ENCODE measurements around the gene DCLRE1B.

The DCLRE1B gene

DNA sequence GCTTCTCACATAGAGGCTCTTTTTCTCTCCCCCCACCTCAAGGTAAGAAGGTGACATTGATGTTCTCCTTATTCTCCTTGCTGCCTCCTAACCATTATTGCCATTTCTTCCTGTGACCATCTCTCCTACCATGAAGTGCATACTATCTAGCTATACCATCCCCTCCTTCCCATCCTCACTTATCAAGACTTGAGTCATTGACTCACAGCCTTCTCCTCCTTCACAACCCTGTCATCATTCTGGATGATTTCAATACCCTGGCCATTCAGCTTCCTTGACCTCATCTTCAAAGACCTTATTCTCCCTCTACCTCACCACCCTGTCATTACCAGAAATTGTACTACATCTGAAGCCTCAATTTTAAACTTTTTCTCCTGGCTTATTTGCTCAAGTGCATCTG lies 13.1 kb downstream of the DCLRE1B start:
- in situ Hi-C loops (cut with MboI; ENCODE audit: low sequenced_read_pairs), result no loop called here

DNA sequence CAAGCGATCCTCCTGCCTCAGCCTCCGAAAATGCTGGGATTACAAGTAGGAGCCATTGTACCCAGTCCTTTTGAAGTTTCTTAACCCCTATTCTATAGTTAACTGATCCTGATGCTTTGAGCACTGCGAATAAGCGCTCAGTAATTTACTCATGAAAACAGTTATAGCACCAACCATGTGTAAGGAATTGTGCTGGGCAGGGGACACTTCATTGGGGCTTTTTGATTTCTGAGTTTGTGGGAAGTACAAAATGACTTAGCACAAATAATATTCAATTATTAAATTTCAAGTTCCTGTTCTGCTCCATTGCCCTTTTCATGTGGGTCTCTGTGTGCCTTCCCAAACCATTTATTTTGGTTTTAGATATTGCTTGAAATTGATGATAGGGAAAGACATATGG lies 17.8 kb downstream of the DCLRE1B start:
- in situ Hi-C loops (cut with MboI; ENCODE audit: low sequenced_read_pairs), result no loop called here

DNA sequence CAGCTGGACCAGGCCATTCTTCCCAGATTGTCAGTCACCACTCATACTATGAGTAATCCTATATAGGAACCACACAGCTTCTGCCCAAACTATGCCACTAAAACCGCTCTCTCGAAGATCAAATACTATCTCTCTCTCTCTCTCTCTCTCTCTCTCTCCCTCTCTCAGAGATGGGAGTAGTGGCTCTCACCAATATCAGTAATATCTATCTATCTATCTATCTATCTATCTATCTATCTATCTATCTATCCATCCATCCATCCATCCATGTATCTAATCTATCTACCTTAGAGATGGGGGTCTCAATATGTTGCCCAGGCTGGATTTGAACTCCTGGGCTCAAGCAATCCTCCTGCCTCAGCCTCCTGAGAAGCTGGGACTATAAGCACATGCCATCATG lies 19.3 kb downstream of the DCLRE1B start:
- in situ Hi-C loops (cut with MboI; ENCODE audit: low sequenced_read_pairs), result no loop called here

DNA sequence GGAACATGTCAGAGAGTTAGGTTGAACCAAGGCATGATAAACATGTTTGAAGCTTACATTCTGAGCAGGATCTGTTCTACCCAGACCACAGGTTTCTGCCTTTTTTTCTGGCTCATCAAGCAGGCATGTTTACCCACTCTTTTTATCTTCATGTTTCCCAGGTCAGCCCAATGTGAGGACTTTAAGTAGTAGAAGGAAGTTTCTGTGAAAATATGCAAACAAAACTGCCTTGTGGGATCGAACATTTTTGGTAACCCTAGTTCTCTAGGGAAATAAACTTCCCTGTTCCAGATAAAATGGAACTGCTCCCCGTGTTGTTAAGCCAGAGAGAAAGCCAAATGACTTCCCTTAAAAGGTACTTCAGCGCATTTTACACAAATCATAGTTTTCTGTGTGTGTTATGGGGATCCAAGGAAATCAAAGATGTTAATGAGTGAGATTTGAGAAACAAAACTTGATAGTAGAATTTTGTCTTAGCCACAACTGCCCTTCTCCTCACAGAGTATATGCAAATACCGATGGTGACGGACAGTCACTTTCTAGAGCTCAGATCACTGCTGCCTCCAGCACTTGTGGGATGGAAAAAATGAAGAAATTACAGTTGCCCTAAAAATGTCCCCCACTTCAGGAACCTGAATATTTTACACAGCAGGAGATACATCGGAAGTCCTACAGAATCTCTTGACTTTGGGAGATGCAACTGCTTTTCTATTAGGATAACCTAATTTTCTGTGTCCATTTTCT lies 23.2 kb downstream of the DCLRE1B start:
- in situ Hi-C loops (cut with MboI; ENCODE audit: low sequenced_read_pairs), result no loop called here

DNA sequence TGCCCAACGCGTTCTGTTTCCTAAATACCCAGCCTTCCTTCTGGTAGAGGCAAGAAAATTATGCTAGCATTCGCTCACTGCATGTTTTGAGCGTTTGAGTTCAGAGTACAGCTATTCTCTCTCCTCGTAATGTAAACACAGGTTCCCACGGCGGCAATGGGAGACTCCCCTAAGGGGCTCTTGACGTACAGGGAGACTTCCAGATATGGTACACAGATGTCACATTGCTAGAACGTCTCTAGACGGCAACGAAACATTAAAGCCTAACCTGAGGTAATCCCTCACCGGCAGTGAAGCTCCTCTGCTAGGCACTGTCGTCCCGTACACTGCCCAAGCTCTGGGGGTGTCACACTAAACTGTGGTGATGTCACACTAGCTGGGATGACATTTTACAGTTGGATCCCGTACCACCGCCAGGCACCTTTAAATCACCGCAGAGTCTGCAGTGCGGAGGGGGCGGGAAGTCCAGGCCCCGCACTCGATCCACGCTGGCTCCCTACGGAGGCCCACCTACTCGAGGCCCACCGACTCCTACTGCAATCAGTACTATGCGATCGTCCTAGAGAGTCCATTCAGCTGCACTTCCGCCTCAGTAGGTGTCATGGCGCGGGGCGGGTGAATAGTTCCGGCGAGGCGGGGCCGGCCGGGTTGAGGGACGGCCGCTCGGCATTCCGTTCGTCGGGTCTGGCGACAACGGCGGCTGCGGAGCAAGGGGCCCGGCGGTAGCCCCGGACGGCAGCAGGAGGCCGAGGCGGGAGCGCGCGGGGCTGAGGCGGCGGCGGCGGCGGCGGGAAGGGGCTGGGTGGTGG lies 24.0 kb downstream of the DCLRE1B start, which contains the start of gene HIPK1:
TSS of gene HIPK1 (plus strand) at position 384 of the 809 bp plus-strand sequence.
- in situ Hi-C loops (cut with MboI; ENCODE audit: low sequenced_read_pairs), result no loop called here

DNA sequence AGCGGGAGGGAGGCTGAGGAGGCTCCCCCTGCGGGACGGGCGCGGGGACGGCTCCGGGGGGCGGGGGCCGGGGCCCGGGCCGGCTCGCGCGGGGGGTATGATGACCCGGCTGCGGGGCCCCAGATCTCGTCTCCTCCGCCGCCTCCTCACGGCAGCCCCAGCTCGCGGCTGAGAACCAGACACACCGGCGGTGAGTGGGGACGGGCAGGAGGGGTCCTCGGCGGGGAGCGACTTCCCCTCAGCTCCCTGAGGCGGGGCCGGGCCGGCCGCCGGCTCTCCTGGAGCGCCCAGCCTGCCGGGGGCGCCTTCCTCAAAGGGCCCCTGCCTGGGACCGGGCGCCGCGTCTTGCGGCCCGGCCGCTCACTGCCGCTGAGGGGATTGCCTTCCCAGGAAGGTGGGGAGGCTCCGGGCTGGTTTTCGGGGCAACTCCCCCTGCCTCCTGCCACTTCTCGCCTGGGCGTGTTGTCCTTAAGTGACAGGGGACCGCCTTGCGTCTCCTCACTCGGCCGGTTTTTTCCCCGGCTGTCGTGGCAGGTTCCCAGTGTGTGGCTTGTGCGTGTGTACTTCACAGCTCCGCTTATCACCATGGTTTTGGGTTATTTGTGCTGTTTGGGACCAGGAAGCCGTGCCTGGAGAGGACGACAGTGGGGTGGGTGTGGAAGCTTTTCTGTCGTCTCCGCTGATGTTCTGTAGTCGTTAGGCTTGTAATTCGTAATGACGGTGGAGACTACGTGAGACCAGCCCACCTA lies 24.8 kb downstream of the DCLRE1B start:
- in situ Hi-C loops (cut with MboI; ENCODE audit: low sequenced_read_pairs), result no loop called here

DNA sequence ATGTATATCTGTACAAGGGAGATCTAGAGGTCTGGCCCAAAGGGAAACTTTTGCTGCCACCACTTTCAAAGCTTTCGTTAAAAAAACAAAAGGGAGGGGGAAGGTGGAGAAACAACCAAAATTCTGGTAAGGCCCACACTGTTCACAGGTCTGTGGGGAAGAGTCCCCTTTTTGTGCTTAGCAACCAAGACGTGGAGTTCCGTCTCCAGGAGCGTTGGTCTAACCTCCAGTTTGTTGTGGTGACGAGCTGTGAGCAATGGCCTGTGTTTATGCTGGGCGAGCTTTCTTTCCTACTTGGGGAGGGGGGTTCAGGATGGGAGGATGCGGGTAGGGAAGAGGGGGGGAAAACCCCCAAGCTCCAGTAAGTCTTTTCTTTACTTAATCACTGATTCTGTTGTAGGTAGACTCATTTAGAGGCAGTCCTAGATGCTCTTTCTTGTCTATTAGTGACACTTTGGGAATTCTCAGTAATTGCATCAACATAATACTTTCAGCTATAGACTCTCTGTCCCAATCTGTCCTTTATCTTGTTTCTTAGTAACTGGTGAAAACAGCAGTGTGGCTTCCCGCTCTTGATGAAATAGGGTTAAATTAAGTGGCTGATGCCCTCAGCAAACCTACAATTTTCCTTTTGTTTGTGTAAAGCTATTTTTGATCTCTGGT lies 25.5 kb downstream of the DCLRE1B start:
- in situ Hi-C loops (cut with MboI; ENCODE audit: low sequenced_read_pairs), result no loop called here

DNA sequence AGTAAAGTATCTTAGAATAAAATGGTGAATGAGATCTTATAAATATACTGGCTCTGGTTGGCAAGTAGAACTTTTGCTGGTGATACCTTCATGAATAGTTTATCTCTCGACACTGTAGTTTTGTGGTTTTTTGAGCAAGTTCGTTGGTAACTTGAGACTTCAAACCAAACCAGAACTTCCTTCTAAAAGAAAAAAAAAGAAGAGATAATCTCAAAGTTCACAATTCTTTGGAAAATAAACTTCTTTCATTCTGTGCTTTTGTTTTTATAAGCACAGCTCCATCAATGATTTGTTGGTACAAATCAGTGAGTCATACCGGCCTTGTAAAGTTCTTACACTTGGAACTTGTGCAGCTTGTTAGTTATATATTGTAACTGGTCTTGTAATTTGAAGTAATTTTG lies 26.3 kb downstream of the DCLRE1B start:
- in situ Hi-C loops (cut with MboI; ENCODE audit: low sequenced_read_pairs), result no loop called here

DNA sequence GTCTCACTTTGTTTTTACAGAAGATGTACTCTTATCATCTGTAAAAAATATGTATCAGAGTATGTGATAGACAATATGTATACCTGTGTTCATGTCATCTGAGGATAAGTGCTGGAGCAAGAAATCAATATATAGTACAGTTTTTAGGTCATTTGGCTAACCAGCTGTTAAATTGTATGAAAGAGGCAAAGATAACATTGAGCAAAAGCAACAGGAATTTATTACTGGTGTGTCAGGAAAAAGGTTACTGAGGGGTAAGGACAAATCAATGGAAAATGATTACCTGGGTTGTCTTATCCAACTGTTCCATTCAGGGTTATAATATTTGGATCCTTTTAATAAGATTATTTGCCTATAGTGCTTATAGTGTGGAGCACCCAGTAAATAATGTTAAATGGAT lies 28.9 kb downstream of the DCLRE1B start:
- in situ Hi-C loops (cut with MboI; ENCODE audit: low sequenced_read_pairs), result no loop called here

DNA sequence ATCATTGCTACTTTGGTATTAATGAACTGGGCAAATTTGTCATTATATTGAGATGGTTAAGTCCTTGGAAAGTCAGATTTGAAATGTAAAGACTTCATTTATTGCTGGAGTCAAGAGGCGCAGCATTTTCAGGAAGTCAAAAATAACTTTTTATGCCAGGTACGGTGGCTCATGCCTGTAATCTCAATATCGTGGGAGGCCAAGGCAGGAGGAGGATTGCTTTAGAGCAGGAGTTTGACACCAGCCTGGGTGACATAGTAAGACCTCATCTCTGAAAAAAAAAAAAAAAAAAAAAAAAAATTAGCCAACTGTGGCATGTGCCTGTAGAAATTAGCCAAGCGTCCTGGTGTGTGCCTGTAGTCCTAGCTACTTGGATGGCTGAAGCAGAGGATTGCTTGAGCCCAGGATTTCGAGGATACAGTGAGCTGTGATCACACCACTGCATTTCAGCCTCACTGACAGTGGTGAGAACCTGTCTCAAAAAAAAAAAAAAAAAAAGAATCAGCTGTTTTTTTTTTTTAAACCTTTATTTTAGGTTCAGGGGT lies 29.5 kb downstream of the DCLRE1B start:
- in situ Hi-C loops (cut with MboI; ENCODE audit: low sequenced_read_pairs), result no loop called here

DNA sequence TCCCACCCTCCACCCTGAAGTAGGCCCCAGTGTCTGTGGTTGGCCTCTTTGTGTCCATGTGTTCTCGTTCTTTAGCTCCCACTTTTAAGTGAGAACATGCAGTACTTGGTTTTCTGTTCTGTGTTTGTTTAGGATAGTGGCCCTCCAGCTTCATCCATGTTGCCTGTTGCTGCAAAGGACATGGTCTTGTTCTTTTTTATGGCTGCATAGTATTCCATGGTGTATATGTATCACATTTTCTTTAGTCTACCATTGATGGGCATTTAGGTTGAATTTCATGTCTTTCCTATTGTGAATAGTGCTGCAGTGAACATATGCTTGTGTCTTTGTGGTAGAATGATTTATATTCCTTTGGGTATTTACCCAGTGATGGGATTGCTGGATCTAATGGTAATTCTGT lies 30.1 kb downstream of the DCLRE1B start:
- in situ Hi-C loops (cut with MboI; ENCODE audit: low sequenced_read_pairs), result no loop called here

DNA sequence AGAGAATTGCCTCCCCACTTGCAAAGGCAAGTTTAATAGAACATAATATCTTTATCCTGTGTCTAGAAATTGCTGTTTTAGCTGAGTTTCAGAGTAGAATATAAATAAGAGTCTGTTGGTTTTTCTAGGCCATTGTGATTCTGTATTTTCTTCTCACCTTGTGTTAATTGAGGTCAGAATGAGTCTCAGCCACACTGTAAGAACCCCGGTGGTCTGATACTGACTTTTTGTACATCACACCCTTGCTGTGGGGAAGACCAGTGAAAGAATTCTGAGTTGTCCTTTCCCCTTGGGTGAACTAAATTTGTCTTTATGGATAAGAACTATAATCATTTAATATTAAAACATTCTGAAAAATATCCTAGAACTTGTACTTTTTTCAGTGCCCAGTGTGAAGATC lies 30.8 kb downstream of the DCLRE1B start:
- in situ Hi-C loops (cut with MboI; ENCODE audit: low sequenced_read_pairs), result no loop called here

DNA sequence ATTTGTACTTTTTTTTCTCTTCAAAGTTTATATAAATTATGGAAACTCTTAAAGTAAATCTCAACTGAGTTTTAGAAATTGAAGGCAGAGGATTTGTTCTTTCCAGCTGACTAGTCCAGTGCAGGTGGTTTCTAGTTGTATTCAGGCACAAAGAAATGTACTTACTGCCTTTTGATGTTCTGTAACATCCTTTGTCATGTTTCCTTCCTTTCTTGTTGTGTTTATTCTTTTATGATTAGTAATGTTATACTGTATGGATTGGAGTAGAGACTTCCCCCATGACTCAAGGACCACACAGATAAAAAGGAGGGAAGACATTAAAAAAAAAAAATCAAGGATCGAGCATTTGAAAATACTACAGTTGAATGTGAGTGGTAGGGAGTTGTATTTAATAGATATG lies 32.0 kb downstream of the DCLRE1B start:
- in situ Hi-C loops (cut with MboI; ENCODE audit: low sequenced_read_pairs), result no loop called here

DNA sequence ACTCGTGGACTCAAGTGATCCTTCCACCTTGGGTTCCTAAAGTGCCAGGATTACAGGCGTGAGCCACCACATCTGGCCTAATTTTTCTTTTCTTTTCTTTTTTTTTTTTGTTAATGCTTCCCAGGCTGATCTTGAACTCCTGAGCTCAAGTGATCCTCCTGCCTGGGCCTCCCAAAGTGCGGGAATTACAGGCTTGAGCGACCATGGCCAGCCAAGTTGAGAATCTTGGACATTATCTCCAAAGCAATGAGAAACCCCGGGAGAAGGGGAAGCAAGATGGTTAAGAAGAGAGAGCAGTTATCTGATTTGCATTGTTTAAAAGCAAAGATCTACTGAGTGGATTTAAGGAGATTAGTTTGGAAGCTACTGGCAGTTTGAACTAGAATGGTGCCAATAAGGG lies 33.1 kb downstream of the DCLRE1B start:
- in situ Hi-C loops (cut with MboI; ENCODE audit: low sequenced_read_pairs), result no loop called here

DNA sequence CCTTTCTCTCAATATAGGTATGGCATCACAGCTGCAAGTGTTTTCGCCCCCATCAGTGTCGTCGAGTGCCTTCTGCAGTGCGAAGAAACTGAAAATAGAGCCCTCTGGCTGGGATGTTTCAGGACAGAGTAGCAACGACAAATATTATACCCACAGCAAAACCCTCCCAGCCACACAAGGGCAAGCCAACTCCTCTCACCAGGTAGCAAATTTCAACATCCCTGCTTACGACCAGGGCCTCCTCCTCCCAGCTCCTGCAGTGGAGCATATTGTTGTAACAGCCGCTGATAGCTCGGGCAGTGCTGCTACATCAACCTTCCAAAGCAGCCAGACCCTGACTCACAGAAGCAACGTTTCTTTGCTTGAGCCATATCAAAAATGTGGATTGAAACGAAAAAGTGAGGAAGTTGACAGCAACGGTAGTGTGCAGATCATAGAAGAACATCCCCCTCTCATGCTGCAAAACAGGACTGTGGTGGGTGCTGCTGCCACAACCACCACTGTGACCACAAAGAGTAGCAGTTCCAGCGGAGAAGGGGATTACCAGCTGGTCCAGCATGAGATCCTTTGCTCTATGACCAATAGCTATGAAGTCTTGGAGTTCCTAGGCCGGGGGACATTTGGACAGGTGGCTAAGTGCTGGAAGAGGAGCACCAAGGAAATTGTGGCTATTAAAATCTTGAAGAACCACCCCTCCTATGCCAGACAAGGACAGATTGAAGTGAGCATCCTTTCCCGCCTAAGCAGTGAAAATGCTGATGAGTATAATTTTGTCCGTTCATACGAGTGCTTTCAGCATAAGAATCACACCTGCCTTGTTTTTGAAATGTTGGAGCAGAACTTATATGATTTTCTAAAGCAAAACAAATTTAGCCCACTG lies 35.5 kb downstream of the DCLRE1B start:
- in situ Hi-C loops (cut with MboI; ENCODE audit: low sequenced_read_pairs), result no loop called here

DNA sequence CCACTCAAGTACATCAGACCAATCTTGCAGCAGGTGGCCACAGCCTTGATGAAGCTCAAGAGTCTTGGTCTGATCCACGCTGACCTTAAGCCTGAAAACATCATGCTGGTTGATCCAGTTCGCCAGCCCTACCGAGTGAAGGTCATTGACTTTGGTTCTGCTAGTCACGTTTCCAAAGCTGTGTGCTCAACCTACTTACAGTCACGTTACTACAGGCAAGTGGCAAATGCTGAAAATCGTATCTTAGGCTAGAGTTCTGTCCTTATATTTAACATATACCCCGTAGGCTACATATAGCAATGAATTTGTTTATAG lies 36.1 kb downstream of the DCLRE1B start:
- in situ Hi-C loops (cut with MboI; ENCODE audit: low sequenced_read_pairs), result no loop called here

DNA sequence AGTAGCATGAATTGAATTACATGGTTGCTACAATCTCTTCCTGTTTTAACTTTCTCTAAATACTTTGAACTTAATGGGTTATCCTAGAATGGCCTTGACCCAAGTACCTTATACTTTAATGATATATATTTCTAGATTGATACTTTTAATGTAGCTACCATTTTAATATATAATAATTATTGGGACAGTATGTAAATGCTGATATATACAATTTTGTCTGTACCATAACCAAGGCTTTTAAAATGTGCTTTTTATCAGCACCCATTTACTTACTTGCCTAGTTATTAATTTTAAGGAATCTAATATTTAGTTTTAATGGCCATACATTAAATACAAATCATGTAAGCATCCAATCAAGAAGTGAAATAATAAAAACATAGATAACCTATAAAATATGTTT lies 37.4 kb downstream of the DCLRE1B start:
- in situ Hi-C loops (cut with MboI; ENCODE audit: low sequenced_read_pairs), result no loop called here

DNA sequence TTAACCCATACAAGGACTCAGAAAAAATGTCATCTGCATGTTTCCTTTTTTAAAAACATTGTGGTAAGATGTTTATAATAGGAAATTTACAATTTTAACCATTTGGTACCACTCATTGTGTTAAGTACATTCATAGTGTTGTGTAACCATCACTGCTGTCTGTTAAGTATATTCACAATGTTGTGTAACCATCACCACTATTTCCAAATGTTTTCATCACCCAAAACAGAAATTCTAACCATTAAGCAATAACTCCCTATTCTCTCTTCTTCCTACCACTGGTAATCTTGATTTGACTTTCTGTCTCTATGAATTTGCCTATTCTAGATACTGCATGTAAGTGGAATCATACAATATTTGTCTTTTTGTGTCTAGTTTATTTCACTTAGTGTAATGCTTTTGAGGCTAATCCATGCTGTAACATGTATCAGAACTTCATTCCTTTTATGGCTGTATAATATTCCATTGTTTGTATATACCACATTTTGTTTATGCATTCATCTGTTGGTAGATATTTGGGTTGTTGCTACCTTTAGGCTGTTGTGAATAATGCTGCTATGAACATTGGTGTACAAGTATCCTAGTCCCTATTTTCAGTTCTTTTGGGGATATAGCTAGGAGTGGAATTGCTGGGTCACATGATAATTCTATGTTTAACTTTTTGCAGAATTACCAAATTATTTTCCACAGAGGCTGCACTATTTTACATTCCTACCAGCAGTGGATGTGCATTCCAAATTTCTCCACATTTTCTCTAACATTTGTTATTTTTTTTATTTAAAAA lies 38.1 kb downstream of the DCLRE1B start:
- in situ Hi-C loops (cut with MboI; ENCODE audit: low sequenced_read_pairs), result no loop called here

DNA sequence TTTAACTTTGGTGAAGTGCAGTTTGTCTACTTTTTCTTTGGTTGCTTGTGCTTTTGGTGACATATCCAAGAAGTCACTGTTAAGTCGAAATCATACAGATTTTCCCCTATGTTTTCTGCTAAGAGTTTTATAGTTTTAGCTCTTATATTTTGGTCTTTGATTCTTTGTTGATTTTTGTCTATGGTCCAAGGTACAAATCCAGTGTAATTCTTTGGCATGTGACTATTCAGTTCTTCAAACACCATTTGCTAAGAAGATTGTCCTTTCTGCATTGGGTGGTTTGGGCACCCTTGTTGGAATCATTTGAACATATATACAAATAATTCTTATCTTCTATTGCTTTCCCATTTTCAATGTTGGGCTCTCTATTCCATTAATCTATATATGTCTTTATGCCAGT lies 40.2 kb downstream of the DCLRE1B start:
- in situ Hi-C loops (cut with MboI; ENCODE audit: low sequenced_read_pairs), result no loop called here

All from HL-60/S4 treated with retinoic acid at 250 ng/mL for 4 days and 3 days (cell line).